GM21717 (cell line): Measurements from ENCODE around the gene FANCI.
"Not testable (repeated sequence)": the region's sequence is repeated elsewhere in the genome, so short reads cannot be mapped to it uniquely, and the experiment has no call there.

ENCODE experiments used
- ATAC-seq: cut with Tn5 transposase; IDR thresholded peaks from one replicate; pipeline ENCODE4 v1.9.1; 2021; ENCODE audit warnings: mild to moderate bottlenecking, moderate library complexity; ENCODE audit not compliant: unreplicated experiment

Gene FANCI

GRCh38 chr15:89221543-89221942 is 22.2 kb upstream of the FANCI start, which contains the start of gene RLBP1:
Gene RLBP1, minus strand, starts transcription at chr15:89221579. Its CDS starts 2,604 bp downstream, at chr15:89218975.
- no peak for ATAC-seq

- no peak for ATAC-seq
Measured at GRCh38 chr15:89225588-89225987, 18.2 kb upstream of the FANCI start.

- ATAC-seq, result no peak
Measured at GRCh38 chr15:89226359-89227221, 17.2 kb upstream of the FANCI start.

DNA sequence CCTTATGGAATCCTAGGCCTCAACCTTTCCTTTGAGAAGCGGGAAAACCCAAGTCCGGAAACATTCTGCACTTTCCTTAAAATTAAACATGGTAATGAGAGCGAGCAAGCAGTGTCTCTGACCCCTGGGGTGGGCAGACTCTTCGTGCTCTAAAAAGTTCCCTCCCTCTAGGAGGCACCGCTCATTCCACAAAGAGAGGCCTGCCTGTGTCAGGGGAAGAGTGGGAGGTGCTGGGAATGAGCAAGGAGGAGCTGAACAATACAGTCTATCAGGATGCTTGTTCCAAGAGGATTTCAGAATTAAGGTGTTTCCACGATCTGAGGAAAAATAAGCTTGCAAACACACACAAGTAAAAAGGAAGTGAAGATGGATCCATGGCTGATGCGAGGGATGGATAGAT is 16.4 kb upstream of the FANCI start:
- no peak for ATAC-seq

DNA sequence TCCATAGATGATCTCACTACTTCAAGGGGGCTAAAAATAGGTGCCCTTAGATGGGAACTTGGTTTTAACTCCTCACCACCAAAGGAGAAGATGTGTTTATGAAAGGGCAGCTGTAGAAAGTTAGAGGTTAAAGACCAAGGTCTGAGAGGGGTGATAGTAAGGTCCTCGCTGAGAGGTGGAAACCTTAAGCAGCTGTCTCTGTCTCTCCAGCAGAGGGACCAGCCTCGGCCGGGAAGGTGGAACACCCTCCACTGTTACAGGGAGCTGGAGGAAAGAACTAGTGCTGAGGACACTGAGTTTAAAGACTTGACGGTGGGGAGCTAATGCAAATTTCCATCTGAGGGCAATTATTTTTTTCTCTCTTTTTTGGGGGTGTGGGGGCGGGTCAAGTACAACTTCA is 13.5 kb upstream of the FANCI start:
- ATAC-seq, result no peak

DNA sequence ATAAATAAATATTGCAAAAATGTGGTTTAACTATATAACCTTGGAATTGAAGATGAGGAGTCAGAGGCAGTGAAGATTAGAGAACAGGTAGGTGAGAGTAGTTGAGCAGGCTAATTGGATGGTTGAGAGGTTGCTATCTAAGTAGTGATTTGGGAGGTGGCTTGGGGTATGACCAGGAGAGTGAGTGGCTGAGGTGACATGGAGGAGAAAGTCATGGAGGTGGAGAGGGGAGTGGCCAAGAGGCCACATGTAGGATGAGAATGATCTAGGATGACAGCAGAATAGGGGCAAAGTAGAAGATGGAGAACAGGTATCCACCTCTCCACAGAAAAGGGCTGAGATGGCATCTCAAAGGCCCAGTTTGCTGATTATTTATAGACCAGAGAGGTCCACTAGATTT is 11.9 kb upstream of the FANCI start:
- ATAC-seq, result no peak

DNA sequence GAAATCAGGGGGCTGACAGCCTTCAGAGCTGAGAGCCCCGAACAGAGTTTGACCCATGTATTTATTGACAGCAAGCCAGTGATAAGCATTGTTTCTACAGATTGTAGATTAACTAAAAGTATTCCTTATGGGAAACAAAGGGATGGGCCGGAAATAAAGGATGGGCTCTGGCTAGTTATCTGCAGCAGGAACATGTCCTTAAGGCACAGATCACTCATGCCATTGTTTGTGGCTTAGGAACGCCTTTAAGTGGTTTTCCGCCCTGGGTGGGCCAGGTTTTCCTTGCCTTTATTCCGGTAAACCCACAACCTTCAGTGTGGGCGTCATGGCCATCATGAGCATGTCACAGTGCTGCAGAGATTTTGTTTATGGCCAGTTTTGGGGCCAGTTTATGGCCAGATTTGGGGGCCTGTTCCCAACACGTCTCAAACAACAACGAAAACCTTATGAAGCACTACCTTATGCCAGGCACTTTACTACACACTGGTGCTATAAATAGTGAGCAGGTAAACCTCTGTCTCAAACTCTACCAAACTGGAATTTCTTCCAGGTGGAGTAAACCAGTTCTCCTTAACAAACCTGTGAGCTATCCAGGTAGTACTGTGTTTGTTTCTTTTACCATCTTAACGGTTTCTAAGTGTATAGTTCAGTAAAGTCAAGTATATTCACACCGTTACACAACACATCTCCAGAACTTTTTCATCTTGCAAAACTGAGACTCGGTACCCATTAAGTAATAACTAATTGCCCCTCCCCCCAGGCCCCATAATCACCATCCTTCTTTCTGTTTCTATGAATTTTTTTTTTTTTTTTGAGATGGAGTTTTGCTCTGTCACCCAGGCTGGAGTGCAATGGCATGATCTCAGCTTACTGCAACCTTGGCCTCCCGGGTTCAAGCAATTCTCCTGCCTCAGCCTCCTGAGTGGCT is 3.6 kb upstream of the FANCI start:
- not testable (repeated sequence) for ATAC-seq

DNA sequence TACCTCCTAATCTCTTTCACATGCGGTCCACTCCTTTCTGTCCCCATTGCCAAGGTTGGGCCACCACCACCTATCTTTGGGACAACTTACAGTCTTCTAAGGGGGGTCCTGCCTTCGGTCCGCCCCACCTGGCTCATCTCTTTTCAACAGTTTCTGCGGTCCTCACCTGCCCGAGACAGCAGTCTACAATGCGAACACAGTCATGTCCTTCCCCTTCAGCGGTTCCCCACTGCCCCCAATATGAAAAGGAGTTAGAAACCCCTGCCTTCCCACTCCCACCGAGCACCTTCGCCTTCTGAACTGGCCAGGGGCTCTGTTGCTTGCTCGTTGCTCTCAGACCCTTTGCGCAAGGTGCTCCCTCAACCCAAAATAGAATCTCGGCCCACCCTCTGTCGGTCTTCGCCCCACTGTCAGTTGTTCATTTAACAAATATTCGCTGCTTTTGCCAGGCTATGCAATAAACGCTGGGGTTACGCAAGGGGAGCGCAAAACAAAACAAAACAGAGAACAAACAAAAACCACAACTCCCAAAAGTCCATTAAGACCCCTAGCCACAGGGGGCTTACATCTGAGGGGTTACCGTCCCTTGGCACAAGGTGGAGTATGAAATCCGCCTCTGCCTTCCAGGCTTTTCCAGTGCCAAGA is 611 bp upstream of the FANCI start:
- ATAC-seq, result no peak

GRCh38 chr15:89244574-89244903 is 760 bp downstream of the FANCI start:
- no peak for ATAC-seq

GRCh38 chr15:89247446-89247845 is 3.7 kb downstream of the FANCI start:
- ATAC-seq, result no peak

- ATAC-seq, result no peak
Measured at GRCh38 chr15:89248584-89248983, 4.8 kb downstream of the FANCI start.

- ATAC-seq, result not testable (repeated sequence)
Measured at GRCh38 chr15:89250142-89250541, 6.4 kb downstream of the FANCI start.

- ATAC-seq, result not testable (repeated sequence)
Measured at GRCh38 chr15:89277281-89277680, 33.5 kb downstream of the FANCI start.

GRCh38 chr15:89278307-89278706 is 34.5 kb downstream of the FANCI start:
- ATAC-seq, result no peak

- no peak for ATAC-seq
Measured at GRCh38 chr15:89282631-89283030, 38.9 kb downstream of the FANCI start.

GRCh38 chr15:89283201-89283600 is 39.4 kb downstream of the FANCI start:
- no peak for ATAC-seq

DNA sequence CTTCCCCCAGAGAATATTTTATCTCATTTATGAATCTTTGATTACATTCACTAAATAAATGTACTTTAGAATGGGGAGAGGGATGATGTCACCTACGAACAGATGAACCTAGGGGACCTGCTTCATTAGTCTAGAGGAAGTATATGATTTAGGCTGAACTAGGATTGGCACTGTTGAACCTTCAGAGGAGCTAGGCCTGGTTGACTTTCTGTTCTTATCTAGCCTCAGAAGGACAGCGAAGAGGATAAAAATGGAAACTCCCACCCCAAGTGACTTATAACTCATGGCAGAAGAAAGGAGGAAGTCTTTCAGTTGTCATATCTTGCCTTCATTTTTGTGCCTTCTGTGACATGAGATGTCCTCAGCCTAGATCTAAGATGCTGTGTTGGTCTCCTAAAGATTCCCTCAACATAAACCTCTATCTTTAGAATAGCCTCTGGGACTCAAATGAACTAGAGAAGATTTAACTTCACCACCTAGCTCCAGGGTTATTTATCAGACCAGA is 48.2 kb downstream of the FANCI start:
- ATAC-seq, result no peak

- no peak for ATAC-seq
Measured at GRCh38 chr15:89293012-89293411, 49.2 kb downstream of the FANCI start.

GRCh38 chr15:89299896-89300295 is 56.1 kb downstream of the FANCI start:
- ATAC-seq, result no peak

DNA sequence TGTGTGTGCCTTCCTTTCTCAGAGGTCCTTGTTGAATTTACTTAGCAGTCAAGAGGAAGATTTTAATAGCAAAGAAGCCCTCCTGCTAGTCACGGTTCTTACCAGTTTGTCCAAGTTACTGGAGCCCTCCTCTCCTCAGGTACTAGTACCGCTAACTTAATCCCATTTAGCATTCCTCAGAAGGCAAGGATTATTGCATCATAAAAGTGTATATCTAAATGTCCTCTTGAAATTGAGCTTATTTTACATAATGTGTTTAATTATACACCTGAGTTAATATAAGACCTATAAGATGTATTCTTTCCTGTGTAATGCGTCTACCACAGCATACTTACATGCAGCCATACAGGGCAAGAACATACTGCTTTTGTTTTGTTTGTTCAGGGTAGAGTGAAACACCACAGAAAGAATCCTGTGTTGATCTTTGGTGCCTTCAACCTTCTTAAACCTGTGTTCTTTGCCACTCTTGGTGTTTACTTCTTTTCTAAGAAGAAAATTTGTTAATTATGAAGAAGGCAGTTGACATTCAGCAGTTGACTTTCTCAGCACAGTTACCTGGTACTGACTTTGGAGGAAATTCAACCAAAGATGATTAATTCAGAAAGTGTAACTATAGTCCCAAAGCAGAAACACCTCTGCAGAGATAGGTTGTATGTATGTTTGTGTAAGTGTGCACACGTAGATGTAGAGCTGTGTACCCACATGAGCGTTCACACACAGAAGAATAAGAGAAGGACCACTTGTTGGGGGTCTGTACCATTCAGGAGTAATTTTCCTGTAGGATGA is 57.7 kb downstream of the FANCI start:
- ATAC-seq, result no peak
